HG03139 (cell line): ENCODE results near the gene KCNJ10.

Experiments
- ATAC-seq: cut with Tn5 transposase; IDR thresholded peaks from one replicate; pipeline ENCODE4 v1.9.1; 2021; ENCODE audit not compliant: unreplicated experiment

Gene KCNJ10

DNA sequence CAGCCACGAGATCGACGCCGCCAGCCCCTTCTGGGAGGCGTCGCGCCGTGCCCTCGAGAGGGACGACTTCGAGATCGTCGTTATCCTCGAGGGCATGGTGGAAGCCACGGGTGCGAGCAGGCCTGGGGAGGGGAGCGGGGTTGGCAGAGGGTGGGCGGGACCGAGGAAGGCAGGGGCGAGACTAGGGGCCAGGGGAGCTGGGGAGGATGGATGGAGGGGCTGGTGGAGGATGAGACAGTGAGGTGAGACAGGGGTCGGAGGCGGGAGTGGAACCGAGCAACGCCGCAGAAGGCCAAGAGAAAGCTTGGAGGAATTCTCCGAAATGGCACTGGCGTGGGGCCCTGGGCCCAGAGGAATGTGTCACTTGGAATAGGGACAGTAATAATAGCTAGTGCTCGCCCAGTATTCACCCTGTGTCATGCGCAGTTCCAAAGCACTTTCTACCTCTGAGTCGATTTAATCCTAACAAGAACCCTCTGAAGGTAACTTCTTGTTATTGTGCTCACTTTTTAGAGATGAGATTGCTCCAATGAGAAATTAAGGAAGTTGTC is 14.9 kb upstream of the KCNJ10 start:
- no peak for ATAC-seq

DNA sequence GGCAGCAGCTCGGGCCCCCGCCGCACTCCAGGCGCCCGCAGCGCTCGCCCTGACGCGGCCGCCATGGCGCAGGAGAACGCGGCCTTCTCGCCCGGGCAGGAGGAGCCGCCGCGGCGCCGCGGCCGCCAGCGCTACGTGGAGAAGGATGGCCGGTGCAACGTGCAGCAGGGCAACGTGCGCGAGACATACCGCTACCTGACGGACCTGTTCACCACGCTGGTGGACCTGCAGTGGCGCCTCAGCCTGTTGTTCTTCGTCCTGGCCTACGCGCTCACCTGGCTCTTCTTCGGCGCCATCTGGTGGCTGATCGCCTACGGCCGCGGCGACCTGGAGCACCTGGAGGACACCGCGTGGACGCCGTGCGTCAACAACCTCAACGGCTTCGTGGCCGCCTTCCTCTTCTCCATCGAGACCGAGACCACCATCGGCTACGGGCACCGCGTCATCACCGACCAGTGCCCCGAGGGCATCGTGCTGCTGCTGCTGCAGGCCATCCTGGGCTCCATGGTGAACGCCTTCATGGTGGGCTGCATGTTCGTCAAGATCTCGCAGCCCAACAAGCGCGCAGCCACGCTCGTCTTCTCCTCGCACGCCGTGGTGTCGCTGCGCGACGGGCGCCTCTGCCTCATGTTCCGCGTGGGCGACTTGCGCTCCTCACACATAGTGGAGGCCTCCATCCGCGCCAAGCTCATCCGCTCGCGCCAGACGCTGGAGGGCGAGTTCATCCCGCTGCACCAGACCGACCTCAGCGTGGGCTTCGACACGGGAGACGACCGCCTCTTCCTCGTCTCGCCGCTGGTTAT is 14.2 kb upstream of the KCNJ10 start:
- no peak for ATAC-seq

DNA sequence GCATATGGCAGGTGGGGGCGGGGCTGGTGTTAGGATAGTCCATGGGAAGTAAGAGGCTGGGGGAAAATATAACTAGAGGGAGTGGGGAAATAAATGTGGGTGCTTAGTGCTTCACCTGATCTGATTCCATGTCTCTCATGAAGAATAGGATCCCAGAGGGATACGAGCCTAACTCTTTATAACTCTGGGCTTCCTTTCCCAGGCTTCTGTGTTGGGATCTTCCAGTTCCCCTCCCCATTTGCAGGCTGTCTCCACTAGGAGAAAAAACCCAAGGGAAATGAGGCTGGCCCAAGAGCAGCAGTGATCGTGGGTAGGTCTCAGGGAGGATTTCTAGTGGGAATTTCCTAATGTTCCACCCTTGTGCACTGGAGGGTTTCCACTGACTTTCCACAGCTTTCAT is 13.0 kb upstream of the KCNJ10 start:
- no peak for ATAC-seq

DNA sequence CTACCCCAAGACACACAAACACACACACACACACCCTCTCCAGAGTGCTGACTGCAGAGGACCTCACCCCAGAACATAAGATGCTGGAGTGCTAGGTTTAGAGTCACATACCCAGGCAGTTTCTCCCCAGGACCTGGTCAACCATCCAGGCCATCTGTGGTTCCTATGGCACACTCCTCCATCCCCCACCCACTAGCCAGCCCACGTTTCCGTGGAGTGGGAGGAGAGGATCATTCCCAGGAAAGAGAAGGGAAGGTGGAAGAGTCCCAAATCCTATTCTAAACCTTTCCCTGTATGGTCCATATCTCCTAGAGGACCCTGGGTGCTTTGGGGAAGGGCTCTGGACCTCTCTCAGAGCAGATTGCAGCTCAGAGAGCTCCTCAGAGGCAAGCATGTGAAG is 12.5 kb upstream of the KCNJ10 start:
- ATAC-seq, result no peak

DNA sequence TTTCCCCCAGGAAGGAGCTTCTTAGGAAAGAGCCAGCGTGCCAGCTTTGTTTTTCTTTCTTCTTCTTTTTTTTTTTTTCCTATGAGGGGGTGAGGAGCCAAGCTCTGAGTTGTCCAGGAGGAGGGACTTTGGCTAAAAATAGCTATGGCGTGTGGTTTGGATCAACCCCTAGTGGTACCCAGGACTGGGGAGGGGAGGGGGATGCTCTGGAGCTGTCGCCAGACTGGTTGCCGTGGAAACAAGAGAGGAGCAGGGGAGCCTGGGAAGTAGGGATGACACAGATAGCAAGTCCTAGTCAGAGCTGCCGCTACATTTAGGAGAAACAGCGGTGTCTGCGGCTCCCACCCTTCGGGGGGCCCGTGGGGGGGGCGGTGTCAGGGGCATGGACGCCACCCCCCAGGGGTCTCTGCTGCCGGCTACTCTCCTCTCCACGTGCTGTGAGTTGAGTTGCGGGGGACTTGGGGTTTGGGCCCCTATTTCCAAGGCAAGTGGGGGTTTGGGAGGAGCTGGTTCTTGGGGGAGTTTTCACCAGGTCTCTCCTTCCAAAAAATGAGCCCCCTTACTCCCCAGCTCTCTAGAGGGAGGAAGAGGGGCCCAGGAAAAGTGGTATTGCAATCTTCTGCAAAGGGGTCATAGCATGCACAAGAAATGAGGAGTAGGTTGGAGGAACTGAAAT is 11.4 kb upstream of the KCNJ10 start, which contains the start of gene KCNJ9:
TSS of gene KCNJ9 (plus strand) at position 278 of the 676 bp plus-strand sequence. CDS start 2,493 bp downstream, outside the sequence.
- ATAC-seq, result no peak

DNA sequence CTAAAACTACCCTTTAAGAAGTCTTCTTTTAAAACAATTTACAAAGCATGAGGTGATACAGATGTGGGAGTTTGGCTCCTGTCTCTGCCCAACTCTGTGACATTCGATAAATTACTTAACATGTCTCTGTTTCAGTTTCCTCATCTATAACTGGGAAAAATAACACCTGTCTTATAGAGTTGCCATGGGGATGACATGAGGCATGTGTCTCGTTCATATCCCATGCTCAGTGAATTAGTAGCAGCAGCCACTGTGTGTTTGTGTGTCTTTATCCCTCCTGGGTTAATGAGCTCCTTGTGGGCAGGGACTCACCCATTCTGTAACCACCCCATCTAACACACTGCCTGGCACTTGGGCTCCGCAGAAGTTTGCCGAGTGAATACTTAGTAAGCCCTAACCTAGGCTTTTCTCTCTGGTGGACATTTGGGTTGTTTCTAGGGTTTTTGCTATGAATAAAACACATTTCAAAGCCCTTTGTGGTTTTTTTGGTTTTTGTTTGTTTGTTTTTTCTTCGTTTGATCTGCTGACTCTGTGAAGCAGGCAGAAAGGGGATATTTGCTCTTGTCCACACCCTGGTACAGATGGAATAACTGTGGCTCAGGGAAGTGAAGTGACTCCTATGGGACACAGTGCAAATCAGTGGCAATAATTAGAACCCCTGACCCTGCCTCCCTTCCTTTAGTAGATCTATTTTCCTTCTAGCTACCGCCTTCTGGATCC is 10.6 kb upstream of the KCNJ10 start:
- no peak for ATAC-seq

DNA sequence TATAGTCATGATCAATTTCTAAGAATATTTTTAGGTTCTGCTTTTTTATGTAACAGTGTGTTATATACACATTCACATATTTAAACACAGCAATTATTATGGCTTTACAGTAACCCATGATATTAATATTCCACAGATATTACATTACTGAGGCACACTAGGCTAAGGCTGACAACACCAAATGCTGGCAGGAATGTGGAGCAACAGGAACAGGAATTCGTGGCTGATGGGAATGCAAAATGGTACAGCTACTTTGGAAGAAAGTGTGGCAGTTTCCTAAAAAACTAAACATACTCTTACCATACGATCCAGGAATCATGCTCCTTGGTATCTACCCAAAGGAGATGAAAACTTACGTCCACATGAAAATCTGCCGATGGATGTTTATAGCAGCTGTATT is 9.5 kb upstream of the KCNJ10 start:
- no peak for ATAC-seq

DNA sequence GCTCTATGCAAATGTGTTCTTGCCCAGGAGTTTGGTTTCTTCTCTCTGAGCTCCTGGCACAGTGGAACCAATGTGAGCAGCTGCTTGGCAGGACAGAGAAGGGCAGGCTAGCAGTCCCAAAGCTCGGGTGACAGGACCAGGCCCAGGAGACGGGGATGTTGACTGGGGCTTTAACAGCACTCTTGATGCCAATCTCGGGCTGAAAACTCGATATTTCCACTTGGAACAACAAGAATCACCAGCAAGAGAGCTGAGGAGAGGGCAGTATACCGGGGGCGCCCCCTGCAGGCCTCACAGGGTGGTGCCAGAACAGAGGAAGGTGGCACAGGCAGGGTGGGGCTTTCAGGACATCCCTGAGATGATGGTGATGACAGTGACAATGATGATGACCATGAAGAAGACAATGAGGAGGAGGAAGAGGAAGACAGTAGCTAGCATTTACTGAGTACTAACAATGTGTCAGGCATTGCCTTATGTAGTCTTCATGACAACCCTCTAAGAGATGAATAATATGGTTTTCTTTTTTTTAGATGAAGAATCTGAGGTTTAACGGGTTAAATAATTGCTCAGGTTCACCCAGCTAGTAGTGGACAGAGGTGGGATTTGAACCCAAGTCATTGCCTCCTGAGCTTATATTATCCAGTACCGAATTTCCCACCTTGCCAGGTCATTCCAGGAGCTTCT is 8.7 kb upstream of the KCNJ10 start:
- ATAC-seq, result peak; percentile 58

DNA sequence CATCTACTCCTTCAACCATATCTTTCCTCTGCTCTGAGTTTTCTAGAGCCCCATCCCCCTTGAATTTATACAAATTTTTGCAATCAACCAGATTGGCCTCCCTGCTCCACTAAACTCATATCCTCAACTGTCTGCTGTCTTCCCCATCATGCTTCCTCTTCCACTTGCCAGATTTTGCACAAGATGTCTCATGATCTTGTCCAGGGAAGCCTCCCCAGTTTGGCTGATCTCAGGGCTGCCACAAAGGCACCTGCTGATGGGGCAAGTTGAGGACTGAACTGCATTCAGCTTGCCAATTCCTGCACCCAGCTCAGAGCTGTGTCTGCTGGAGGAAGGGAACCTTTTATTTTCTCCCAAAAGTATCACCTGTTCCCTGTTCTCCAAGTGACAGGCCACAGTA is 7.5 kb upstream of the KCNJ10 start:
- no peak for ATAC-seq

DNA sequence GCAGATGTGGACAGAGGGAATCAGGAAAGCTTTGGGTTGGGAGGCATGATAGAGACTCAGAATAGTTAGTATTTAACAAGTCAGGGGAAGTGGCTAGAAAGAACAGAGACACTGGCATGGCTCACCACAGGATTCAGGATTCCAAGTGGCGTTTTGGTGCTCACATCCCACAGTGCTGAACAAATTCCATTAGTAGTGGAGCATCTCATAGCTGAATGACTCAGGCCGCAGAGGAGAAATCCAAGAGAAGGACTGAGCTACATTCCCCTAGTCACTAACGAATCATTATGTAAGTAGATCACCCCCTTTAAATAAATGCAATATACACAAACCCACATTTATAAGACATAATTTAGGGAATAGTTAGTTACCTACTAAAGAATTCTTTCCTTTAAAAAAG is 6.3 kb upstream of the KCNJ10 start:
- ATAC-seq, result no peak

DNA sequence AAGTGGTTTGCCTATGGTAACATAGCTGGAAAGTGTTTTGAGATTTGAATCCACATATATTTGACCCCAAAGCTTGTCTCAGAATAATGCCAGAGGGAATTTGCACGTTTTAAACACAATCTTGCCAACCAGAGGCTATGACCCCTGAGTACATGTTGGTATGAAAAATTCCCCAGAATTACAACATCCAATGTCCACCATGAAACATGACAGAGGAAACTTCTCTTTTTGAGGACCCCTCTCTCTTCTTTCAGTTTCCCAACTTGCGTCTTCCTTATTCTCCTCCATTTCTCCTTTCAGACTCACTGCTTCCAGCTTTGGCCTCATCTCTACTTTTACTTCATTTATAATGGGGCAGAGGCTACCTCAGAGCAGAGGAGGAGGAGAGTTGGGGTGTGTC is 5.9 kb upstream of the KCNJ10 start:
- no peak for ATAC-seq

DNA sequence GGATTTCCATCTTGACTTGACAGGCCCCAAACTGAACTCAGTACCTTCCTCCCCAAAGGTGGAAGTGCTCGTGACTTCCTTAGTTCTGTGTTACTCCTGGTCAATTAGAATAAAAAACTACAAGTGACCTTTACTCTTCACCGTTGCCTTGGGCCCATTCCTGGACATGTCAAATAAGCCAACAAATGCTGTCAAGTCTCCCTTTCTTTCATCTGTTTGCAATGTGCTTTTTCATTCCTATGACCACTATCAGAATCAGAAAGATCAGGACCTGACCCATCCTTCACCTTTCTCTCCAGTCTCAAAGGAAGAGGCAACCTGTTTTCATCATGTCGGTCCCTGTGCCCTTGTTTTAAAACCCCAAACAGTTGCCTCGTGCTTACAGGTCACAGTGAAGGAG is 4.9 kb upstream of the KCNJ10 start:
- no peak for ATAC-seq

DNA sequence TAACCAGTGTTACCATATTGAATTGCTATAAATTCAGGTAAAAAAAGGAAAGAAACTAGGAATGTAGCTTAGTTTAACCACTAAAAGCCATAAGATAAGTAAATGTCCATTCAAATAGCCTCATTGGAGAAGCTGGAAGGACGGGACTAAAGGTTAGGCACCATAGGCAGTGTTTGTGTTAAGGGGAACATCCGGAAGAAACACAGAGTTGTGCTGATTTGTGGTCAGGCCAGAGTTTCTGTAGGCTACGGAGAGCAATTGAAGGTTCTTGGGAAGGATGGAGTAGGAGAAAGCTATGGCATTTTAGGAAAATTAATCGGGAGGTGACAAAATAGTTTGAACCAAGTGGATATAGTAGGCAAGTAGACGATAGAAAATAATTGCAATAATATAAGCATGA is 1.3 kb upstream of the KCNJ10 start:
- ATAC-seq, result no peak

DNA sequence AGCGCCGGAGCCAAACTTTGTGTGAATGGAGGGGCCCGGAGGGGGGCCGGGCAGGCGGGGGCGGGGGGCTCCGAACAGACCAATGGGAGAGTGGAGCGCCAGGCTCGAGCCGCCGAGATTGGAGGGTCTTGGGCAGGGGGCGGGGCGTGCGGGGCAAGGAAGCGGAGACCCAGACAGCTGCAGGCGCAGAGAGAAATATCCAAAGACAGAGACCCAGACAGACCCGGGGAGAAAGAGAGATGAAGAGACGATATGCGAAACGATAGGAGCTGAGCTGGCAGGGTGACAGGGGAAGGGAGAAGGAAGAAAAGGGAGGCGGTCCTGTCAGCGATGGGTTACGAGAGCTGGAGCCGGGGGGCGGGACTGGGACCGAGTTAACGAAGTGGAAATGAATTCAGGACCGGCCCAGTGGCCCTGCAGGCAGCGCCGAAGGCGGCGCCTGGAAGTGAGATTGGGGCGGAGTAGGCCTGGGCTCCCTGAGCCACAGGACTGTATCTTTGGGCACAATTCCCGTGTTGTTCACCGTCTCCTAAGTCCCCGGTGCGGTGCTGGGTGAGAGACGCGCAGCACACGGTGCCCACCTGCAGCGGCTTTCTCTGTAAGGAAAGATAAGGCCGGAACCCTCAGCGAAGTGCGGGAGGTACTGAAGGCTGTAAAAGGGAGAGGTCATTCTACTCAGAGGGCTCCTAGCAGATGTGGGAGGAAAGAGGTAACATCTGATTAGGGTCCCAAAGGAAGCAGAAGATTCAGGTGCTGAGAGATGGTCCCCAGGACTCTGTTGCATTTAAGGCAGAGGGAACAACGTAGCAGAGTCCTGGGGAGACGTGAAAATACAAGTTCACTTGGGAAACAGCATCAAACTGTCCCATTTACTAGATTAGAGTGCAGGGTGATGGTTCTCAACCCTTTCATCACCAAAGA is 543 bp upstream of the KCNJ10 start:
- no peak for ATAC-seq

DNA sequence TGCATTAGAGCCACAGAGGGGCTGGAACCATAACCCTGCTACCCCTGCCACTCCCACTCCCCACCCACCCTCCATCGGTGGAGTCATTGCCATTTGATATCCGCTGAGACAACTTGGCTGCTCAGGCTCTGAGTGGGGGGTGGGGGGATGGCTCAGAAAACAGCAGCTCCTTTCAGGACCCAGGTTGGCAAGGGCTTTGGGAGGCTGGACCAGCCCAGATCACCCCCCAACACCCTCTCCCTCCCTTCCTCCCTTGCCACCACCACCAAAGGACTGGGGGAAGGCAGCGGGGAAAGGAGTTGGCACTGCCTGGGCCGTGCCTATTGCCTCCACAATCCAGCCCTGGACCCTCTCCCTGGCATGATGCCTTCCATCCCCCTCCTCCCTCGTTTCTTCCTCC is 1.7 kb downstream of the KCNJ10 start:
- ATAC-seq, result no peak

DNA sequence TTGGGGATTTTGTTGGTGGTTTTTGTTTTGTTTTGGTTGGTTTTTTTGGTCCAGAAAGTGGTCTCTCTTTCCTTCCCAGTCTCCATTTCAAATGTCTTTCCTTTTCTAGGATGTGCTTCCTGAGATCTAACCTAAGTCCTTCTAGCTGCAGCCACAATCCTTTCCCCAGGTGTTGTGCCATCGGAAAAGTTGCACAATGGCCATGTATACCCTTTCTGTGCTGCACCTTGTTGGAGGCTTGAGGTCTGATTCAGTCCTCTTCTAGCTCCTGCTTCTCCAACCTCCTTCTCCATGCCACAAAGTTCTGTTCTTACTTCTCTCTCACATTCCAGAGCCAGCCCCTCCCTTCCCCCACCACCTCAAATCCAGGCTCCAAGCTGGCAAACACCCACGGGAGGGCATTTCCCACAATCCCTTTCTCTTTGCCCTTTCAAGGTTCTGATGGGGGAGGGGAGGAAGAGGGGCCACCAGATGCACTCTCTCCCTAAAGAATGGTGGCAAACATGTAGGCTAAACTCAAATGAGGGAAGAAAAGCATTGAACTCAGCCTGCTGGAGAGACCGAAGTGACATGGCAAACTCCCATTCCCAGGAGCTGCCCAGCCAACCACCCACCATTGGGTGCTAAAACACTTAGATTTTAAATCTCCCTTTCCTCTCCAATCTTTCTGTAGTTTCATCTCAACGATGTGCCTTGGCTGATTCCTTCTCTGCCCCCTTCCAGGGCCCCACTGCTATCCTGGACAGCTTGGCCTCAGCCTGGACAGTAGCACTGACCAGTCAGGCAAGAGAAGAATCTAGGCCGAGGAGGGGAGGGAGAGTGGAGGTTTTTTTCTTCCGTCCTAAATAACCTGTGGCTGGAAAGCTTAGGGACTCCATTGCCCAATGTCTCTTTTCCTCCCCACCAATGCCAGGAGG is 2.9 kb downstream of the KCNJ10 start:
- no peak for ATAC-seq

DNA sequence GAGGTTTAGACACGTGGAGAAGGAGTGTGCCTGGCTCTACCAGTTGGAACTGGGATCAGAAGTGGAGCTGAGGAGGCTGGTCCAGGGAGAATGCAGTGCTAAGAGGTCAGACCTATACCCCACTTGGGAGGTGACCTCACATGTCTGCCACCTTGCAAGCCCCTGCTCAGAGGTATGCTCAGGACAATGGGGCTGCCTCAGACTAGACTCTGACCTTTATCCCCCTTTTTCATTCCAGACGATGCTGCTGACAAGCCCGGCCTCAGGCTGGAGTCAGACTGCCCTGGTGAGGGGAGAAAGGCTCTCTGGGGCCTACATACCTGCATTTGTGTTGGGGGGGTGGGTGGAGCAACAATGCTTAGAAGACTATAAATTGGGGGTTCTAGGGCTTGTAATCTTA is 5.2 kb downstream of the KCNJ10 start:
- ATAC-seq, result no peak

DNA sequence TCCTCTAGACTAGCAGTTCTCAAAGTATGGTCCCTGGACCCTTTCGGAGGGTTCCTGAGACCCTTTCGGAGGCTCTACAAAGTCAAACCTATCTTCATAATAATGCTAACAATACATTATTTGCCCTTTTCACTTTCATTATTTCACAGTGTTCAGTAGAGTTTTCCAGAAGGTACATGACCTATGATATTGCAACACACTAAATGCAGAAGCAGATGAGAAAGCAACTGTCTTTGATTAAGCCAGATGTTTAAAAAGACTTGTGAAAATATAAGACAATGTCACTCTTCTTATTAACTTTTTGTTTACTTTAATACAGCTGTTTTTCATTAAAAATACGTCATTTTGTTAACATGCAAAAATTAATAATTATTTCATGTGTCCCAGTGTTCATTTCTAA is 5.8 kb downstream of the KCNJ10 start:
- ATAC-seq, result no peak

DNA sequence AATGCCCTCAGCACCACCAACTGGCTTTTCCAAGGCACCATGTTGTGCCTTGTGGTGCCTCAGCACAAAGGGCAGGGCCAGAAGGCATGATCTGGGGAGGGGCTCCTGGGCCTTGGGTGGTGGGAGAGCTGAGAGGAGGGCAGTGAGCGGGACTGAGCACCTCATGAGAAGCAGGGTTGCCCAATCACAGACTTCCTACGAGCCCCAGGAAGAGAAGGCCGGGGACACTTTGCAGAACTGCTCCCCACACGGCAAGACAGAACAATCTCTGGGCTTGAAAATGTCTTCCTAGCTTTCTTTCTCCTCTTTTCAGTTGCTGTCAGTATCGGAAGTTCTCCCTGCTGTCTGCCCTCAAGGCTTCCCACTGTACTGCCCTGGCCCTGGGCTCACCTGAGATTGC is 6.8 kb downstream of the KCNJ10 start:
- ATAC-seq, result no peak
